KBM-7 (cell line): ENCODE measurements around the gene ABCA2.

Experiments used
- DNase-seq: peaks from one replicate; pipeline ENCODE4 v3.0.0-alpha.2; 2015
- in situ Hi-C: fragments of 300-500 bp; cut with MboI; formaldehyde crosslinking; loops from 2 replicates; pipeline ENCODE4 v1.14.3; 2020; ENCODE audit warnings: low sequenced_read_pairs, low pct_unique_long_range_greater_than_20kb, mixed read lengths

Gene ABCA2

GRCh38 chr9:137027369-137028262 is at the start of gene ABCA2:
TSS of gene ABCA2 (minus strand) at chr9:137028237. CDS start at chr9:137028140, 97 bp downstream.
- in situ Hi-C loops = no loop called here

DNA sequence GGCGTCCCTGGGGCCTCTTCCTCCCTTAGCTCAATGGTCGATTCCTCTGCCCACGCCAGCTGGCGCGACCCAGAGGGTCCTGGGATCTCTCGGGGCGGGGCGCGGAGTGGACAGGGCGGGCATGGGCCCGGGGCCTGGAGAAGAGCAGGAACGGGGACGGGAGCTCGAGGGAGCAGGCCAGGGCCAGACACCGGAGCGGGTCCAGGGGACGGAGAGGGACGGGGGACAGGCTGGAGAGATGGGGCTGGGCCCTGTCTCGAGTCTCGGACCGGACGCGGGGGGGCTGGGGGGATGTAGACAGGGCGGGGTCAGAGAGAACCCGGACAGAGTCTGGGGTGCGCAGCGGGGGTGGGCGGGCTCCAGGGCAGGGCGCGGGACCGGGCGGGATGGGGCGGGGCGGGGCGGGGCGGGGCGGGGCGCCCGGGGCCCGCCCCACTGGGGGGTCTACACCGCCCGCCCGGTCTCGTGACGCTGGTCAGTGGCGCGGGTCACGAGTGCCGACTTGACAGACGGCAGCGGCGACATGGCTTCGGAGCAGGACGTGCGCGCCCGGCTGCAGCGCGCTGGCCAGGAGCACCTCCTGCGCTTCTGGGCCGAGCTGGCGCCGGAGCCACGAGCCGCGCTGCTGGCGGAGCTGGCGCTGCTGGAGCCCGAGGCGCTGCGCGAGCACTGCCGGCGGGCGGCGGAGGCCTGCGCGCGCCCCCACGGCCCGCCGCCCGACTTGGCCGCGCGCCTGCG is 49.1 kb upstream of the ABCA2 start, which contains the start of gene UAP1L1:
TSS of gene UAP1L1 (plus strand) at position 508 of the 738 bp plus-strand sequence. CDS start at position 524, 16 bp downstream.
- DNase-seq = no peak
- in situ Hi-C loops = no loop called here

More at GRCh38 chr9:137027369-137028262, at the start of gene ABCA2:
- DNase-seq = no peak

GRCh38 chr9:137076636-137077009 is 48.6 kb upstream of the ABCA2 start:
- in situ Hi-C loops = no loop called here

DNA sequence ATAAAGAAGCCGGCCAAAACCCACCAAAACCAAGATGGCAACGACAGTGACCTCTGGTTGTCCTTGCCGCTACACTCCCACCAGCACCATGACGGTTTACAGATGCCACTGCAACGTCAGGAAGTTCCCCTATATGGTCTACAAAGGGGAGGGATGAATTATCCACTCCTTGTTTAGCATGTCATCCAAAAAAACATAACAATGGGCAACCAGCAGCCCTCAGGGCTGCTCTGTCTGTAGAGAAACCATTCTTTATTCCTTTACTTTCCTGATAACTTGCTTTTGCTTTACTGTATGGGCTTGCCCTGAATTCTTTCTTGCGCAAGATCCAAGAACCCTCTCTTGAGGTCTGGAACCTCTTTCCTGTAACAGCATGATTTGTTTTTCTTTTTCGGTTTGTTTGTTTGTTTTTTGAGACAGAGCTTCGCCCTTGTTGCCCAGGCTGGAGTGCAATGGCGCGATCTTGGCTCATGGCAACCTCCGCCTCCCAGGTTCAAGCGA is 47.3 kb upstream of the ABCA2 start:
- DNase-seq = no peak
- in situ Hi-C loops = no loop called here

More at GRCh38 chr9:137076636-137077009, 48.6 kb upstream of the ABCA2 start:
- no peak for DNase-seq

GRCh38 chr9:137074657-137075274 is 46.7 kb upstream of the ABCA2 start:
- no peak for DNase-seq
- in situ Hi-C loops = no loop called here

GRCh38 chr9:137073992-137074399 is 46.0 kb upstream of the ABCA2 start:
- in situ Hi-C loops = no loop called here
- DNase-seq = no peak

DNA sequence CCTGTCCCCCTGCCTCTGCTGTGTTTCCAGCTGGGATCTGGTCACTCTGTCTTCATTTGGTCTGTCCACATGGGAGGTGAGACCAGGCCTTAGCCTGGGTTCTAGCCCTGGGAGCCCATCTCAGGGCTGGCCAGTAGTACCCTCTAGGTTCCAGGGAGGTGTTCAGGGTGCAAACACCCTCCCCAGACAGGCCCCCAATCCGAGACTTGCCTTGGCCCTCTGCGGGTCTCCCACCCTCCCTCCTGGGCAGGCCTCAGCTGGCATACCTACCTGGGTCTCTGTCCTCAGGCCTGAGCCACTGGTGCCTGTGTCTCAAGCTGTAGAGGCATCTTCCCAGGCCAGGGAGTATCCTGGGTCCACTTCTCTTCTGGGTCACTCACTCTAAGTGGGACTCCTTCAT is 43.2 kb upstream of the ABCA2 start:
- DNase-seq = no peak
- in situ Hi-C loops = no loop called here

DNA sequence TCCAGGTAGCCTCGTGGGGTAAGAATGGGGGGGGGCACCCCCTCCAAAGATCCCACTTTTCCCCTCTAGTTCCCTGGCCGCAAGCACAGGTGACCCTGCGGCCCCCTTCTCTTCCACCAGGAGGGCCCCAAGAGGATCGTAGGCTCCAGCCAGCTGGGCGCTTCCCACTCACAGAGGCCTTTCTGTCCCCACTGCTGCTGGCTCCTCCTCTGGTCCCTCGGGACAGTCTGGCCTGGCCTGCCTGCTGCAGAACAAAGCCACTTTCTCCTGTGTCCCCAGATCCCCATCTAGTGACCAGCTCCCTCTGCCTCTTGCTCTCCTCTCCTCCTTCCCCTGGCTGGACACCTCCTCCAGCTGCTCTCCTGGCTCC is 42.9 kb upstream of the ABCA2 start:
- no peak for DNase-seq
- in situ Hi-C loops = no loop called here

DNA sequence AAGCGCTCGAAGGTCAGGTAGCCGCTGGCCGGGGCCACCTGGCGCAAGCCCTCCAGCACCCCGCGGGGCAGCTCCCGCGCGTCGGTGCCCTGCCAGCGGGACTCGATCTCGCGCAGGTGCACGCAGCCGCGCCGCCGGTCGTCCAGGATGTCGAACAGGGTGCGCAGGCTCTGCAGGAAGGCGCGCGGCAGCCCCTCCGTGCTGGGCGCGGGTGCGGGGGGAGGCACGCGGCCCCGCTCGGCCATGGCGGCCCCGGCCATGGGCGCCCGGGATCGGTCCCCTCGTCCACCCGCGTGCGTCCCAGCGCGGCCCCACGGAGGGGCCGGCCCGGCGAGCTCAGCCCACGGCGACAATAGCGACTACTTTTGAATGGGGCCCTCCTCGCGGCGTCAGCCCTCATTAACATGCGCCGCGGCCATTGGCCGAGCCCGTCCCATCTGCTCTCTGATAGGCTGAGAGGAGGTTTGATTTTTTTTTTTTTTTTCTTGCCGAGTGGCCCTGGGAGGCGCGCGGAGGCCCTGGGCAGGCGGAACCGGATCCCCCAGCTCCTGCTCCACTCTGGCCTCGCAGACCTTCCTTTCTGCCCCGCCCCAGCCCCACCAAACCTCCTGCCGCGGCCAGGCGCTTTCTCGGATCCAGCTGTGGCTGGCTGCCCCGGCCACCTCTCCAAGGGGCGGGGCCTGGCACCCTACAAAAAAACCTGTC is 42.3 kb upstream of the ABCA2 start, which contains the start of gene SAPCD2:
TSS of gene SAPCD2 (minus strand) at position 357 of the 705 bp plus-strand sequence. CDS start at position 260, 97 bp downstream.
- DNase-seq = peak; percentile 98

GRCh38 chr9:137069508-137070091 is 41.6 kb upstream of the ABCA2 start:
- no peak for DNase-seq

More for the DNA sequence above, 42.3 kb upstream of the ABCA2 start, which contains the start of gene SAPCD2:
- in situ Hi-C loops = no loop called here

GRCh38 chr9:137068539-137069507 is 40.8 kb upstream of the ABCA2 start:
- DNase-seq = no peak
- in situ Hi-C loops = no loop called here

More at GRCh38 chr9:137069508-137070091, 41.6 kb upstream of the ABCA2 start:
- in situ Hi-C loops = no loop called here

DNA sequence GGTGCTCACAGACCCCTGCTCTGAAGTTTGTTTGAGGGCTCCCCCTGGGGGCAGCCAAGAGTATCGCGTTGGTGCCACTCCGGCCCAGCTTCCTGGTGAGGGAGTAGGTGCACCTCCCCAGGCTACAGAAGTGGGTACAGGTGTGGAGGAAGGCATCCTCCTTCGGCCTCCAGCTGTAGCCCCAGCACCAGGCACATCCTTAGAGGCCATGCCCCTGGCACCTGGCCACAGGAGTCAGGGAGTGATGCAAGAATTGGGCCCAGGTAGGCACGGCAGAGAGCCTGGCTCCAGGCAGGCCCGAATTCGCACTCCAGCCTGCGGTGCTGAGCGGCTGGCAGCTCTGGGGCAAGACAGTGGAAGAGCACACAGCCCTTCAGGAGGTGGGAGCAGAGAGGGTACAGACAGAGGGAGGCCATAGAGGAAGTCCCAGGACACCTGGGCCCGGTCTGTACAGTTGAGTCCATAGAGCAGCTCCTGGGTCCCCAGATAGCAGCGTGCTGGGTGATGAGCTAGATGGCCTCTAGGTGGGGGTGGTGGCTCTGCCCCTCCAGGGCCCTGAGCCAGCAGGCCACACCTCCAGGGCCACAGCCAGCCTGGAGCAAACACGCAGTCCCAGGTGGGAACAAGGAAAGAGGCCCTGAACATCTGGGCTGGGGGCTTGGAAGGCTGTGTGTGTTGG is 40.0 kb upstream of the ABCA2 start:
- in situ Hi-C loops = no loop called here
- DNase-seq = peak; percentile 91

GRCh38 chr9:137066096-137066861 is 38.2 kb upstream of the ABCA2 start:
- no peak for DNase-seq
- in situ Hi-C loops = no loop called here

DNA sequence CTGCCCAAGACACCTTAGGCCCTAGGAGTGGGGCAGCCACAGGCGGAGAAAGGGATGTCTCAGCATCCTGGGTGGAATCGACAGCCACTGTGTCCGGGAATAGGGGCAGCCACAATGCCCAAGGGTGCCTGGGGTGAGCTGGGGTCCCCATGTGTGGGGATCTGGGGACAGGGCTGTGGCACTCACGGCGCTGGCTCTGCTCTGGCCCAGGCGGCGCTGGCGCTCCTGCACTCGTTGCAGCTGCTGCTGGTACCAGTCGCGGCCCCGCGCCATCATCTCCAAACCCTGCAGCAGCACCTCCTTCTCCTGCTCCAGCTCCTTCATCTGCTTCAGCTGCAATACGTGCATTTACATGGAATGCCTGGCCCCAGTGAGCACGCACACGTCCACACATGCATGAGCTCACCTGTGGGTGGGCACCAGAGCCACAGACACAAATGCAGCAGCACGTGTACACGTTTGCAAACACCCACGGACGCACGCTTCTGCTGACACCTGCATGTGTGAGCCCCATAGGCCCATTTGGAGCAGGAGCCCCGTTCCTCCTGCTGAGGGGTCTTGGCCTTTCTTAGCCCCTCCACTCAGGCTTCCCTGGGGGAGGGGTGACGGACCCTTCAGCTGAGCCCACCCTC is 37.4 kb upstream of the ABCA2 start:
- in situ Hi-C loops = no loop called here
- DNase-seq = no peak

DNA sequence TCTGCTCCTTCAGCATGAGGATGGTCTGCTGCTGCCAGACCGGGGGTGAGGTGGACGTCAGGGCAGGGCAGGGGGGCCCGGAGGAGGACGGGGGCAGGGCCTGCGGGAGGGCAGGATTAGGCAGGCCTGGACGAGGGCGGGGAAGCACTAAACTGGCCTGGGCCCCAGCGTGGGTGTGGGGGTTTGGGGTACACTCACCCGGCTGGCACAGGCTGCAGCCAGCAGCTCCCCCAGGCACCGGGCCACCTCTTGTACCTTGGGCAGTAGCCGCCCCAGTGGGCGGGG is 36.8 kb upstream of the ABCA2 start:
- no peak for DNase-seq
- in situ Hi-C loops = no loop called here
